Measurements from ENCODE around the gene NAALADL2. TPM values are rescaled to one million over a fixed set of nuclear protein-coding genes. Genes with fewer than 3 reads are reported as not detected.

The NAALADL2 gene
- total and polyA plus RNA-seq, 9 of the 15 experiments (the other 6 are each of a cell fraction or from before 2014, with no cell fraction given), result 0.29 to 1.1 (median 0.79) TPM; not detected in 1

DNA sequence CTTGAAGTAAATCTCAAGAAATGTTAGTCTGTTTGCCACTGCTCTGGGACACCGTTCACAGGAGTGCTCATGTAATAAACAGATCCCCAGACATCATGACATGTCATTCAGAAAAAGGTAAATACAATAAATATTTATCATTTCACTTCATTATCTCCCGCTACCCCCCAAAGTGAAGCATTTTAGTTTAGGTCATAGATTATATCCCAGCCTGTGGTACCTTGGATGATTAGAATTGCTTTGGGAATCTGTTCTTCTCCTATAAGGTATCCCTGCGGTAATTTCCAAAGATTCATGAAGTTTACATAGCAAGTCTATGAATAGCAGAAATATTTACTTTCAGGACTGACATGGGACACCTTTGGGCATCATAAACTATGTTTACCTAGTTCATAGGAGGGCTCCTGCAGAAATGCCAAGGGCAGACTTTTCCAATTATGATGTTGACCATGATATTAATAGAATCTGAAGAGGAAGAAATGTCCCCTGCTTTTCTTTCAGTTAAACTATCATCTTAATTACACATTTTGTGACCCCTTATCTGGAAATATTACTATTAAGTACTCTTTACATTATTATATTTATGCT, 268.0 kb downstream of the NAALADL2 start:
- ChIA-PET CTCF (ENCODE audit: low intra/inter-chr PET ratio) (interaction anchor here (0.7 kb wide), 1 partner anchor 1533 kb away, joined by 3 read pairs; no protein-coding TSS in a partner anchor), POLR2A (no interaction called here)
- Histone ChIP-seq H2AFZ (ENCODE audit: low read depth, low read length) (no peak overlapping the region), H3K9ac (ENCODE audit: insufficient read depth in 1 of 2, low read depth in 2 of 2, low read length in 2 of 2) (no peak overlapping the region), H3K27me3 (ENCODE audit: control insufficient read depth in 2 of 2, insufficient read depth in 2 of 2, low read length in 2 of 2) (no peaks in the 10 kb centered on the region), H3K4me3 (no peak overlapping the region), H4K20me1 (replicated peaks; ENCODE audit: control insufficient read depth, insufficient read depth, low read length) (no peaks in the 10 kb centered on the region), H3K4me2 (ENCODE audit: insufficient read depth, low read length) (no peak overlapping the region), H3K27ac (ENCODE audit: extremely low read depth, low read depth, low read length) (no peak overlapping the region), H3K36me3 (ENCODE audit: control insufficient read depth, insufficient read depth, low read length) (no peaks in the 10 kb centered on the region), H3K9me1 (ENCODE audit: control insufficient read depth, insufficient read depth, low read length) (no peaks in the 10 kb centered on the region), H3K9me3 (replicated peaks; ENCODE audit: control insufficient read depth, insufficient read depth, low read depth, low read length) (no peaks in the 10 kb centered on the region), H3K4me1 (replicated peaks in 1 of 2; ENCODE audit: control insufficient read depth in 2 of 2, insufficient read depth in 2 of 2, low read length in 2 of 2) (no peaks in the 10 kb centered on the region), H3K79me2 (ENCODE audit: control insufficient read depth, insufficient read depth, low read length) (no peaks in the 10 kb centered on the region)
- TF ChIP-seq, protein P1, sequence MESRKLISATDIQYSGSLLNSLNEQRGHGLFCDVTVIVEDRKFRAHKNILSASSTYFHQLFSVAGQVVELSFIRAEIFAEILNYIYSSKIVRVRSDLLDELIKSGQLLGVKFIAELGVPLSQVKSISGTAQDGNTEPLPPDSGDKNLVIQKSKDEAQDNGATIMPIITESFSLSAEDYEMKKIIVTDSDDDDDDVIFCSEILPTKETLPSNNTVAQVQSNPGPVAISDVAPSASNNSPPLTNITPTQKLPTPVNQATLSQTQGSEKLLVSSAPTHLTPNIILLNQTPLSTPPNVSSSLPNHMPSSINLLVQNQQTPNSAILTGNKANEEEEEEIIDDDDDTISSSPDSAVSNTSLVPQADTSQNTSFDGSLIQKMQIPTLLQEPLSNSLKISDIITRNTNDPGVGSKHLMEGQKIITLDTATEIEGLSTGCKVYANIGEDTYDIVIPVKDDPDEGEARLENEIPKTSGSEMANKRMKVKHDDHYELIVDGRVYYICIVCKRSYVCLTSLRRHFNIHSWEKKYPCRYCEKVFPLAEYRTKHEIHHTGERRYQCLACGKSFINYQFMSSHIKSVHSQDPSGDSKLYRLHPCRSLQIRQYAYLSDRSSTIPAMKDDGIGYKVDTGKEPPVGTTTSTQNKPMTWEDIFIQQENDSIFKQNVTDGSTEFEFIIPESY (CRISPR knock-in tag; IDR thresholded peaks at IDR 0.05), result no peak
- TF ChIP-seq NEUROD1 (IDR thresholded peaks at IDR 0.05; ENCODE audit: borderline replicate concordance, low read depth, low read length, partially characterized antibody) (no peak), PML (IDR thresholded peaks at IDR 0.05; ENCODE audit: low read length) (no peak), OTX1 (CRISPR knock-in tag; IDR thresholded peaks at IDR 0.05) (no peak), MAFG (tag; conservative IDR thresholded peaks at IDR 0.05) (0 out of 2 replicates have a peak, but pooled peaks have one; percentile 32), ZNF175 (CRISPR knock-in tag; IDR thresholded peaks at IDR 0.05; ENCODE audit: low read depth) (no peak), U2AF1 (optimal IDR thresholded peaks at IDR 0.05; ENCODE audit: low read depth, low read length) (no peak), ZNF316 (IDR thresholded peaks at IDR 0.05) (peak; percentile 55; the same call in 1 of the 2 replicates), SAFB (IDR thresholded peaks at IDR 0.05; ENCODE audit: borderline replicate concordance, low read depth, low read length) (no peak), BHLHE40 (IDR thresholded peaks at IDR 0.05; ENCODE audit: low read length) (no peak), GATAD2B (IDR thresholded peaks at IDR 0.05; ENCODE audit: borderline replicate concordance) (no peak), PHB2 (IDR thresholded peaks at IDR 0.05; ENCODE audit: low read depth) (no peak), C11orf30 (IDR thresholded peaks at IDR 0.05; ENCODE audit: low read depth) (0 out of 2 replicates have a peak, but pooled peaks have one; percentile 30)
- TF ChIP-seq, protein P2, sequence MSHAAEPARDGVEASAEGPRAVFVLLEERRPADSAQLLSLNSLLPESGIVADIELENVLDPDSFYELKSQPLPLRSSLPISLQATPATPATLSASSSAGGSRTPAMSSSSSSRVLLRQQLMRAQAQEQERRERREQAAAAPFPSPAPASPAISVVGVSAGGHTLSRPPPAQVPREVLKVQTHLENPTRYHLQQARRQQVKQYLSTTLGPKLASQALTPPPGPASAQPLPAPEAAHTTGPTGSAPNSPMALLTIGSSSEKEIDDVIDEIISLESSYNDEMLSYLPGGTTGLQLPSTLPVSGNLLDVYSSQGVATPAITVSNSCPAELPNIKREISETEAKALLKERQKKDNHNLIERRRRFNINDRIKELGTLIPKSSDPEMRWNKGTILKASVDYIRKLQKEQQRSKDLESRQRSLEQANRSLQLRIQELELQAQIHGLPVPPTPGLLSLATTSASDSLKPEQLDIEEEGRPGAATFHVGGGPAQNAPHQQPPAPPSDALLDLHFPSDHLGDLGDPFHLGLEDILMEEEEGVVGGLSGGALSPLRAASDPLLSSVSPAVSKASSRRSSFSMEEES (CRISPR knock-in tag; IDR thresholded peaks at IDR 0.05), result no peak
- TF ChIP-seq, protein P3, sequence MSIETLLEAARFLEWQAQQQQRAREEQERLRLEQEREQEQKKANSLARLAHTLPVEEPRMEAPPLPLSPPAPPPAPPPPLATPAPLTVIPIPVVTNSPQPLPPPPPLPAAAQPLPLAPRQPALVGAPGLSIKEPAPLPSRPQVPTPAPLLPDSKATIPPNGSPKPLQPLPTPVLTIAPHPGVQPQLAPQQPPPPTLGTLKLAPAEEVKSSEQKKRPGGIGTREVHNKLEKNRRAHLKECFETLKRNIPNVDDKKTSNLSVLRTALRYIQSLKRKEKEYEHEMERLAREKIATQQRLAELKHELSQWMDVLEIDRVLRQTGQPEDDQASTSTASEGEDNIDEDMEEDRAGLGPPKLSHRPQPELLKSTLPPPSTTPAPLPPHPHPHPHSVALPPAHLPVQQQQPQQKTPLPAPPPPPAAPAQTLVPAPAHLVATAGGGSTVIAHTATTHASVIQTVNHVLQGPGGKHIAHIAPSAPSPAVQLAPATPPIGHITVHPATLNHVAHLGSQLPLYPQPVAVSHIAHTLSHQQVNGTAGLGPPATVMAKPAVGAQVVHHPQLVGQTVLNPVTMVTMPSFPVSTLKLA (conservative IDR thresholded peaks at IDR 0.05), result no peak
- TF ChIP-seq, protein P4, sequence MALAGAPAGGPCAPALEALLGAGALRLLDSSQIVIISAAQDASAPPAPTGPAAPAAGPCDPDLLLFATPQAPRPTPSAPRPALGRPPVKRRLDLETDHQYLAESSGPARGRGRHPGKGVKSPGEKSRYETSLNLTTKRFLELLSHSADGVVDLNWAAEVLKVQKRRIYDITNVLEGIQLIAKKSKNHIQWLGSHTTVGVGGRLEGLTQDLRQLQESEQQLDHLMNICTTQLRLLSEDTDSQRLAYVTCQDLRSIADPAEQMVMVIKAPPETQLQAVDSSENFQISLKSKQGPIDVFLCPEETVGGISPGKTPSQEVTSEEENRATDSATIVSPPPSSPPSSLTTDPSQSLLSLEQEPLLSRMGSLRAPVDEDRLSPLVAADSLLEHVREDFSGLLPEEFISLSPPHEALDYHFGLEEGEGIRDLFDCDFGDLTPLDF (CRISPR knock-in tag; IDR thresholded peaks at IDR 0.05), result no peak
- ATAC-seq (no peak), FAIRE-seq (no peak), DNase-seq (ENCODE audit: extremely low read depth in 1 of 4, low spot score in 3 of 4) (no peak)
- no TSS peak for BruUV-seq (replicated peaks)
- intact Hi-C loops (cut with micrococcal nuclease) (no loop called here), in situ Hi-C loops (cut with MboI) (no loop called here)
- 0% methylated on average over 3 of the region's 3 CpGs for WGBS (ENCODE audit: insufficient coverage, low coverage, missing lambda C conversion rate)
